SK-N-SH (cell line): Measurements from ENCODE around the gene PHACTR3.

Experiments used
- ELF1 ChIP-seq: IDR thresholded peaks from 2 replicates; pipeline ENCODE4 v1.4.0; 2012
- EZH2phosphoT487 ChIP-seq: fragments of 200-600 bp; sonication (generic); IDR thresholded peaks from 2 replicates; pipeline ENCODE4 v1.6.1; 2017; ENCODE audit warnings: low read depth, mixed run types, mild to moderate bottlenecking, antibody characterized with exemption, moderate library complexity, borderline replicate concordance
- SIN3A ChIP-seq: IDR thresholded peaks from 2 replicates; pipeline ENCODE4 v1.6.1; 2012; ENCODE audit warnings: low read depth, mild to moderate bottlenecking, low read length, moderate library complexity, borderline replicate concordance
- TAF1 ChIP-seq: IDR thresholded peaks from 2 replicates; pipeline ENCODE4 v1.6.1; 2012; ENCODE audit warnings: low read depth, mild to moderate bottlenecking, low read length, moderate library complexity, borderline replicate concordance
- TF ChIP-seq, protein P1 (sequence below): IDR thresholded peaks from 2 replicates; pipeline ENCODE4 v1.4.0; 2012; ENCODE audit warnings: low read depth
- TF ChIP-seq, protein P2 (sequence below): fragments of 200-600 bp; sonication (generic); IDR thresholded peaks from 2 replicates; pipeline ENCODE4 v1.6.1; 2017; ENCODE audit warnings: antibody characterized with exemption, mild to moderate bottlenecking, moderate library complexity
- TF ChIP-seq, protein P3 (sequence below): IDR thresholded peaks from 2 replicates; pipeline ENCODE4; 2012

DNA sequence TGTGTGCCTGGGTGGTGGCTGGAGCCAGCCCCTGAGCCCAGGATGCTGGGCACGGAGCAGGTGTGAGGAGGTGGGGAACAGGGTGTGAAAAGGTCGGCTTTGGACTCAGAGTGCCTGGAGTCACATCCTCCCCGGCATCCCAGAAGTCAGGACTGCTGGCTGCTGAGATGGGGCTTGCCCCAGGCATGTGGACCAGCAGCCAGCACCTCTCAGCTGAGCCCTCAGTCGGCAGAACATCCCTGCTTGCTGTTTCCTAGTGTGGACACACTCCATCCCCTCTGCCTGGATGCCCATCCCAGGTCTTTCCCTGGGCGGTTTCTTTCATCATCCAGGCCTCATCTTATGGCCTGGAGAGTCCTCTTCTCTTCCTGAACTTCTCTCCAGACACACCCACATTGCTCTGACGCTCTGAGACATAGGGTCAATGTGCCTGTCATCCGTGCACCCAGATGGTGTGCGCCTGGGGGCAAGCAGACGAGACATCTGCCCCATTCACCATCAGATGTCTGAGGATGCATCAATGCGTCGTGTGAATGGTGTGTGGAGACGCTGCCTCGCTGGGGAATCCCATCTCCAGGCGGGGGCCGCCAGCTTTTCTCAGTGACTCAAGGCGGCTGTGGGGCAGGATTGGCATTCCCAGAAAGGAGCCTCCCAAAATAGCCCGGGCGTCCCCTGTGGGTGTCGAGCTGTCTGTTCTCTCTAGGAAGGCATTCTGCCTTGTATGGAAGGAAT is 224.9 kb downstream of the PHACTR3 start:
- TF ChIP-seq, protein P1, sequence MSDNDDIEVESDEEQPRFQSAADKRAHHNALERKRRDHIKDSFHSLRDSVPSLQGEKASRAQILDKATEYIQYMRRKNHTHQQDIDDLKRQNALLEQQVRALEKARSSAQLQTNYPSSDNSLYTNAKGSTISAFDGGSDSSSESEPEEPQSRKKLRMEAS = no peak
- TF ChIP-seq, protein P2, sequence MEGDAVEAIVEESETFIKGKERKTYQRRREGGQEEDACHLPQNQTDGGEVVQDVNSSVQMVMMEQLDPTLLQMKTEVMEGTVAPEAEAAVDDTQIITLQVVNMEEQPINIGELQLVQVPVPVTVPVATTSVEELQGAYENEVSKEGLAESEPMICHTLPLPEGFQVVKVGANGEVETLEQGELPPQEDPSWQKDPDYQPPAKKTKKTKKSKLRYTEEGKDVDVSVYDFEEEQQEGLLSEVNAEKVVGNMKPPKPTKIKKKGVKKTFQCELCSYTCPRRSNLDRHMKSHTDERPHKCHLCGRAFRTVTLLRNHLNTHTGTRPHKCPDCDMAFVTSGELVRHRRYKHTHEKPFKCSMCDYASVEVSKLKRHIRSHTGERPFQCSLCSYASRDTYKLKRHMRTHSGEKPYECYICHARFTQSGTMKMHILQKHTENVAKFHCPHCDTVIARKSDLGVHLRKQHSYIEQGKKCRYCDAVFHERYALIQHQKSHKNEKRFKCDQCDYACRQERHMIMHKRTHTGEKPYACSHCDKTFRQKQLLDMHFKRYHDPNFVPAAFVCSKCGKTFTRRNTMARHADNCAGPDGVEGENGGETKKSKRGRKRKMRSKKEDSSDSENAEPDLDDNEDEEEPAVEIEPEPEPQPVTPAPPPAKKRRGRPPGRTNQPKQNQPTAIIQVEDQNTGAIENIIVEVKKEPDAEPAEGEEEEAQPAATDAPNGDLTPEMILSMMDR = no peak
- TF ChIP-seq, protein P3, sequence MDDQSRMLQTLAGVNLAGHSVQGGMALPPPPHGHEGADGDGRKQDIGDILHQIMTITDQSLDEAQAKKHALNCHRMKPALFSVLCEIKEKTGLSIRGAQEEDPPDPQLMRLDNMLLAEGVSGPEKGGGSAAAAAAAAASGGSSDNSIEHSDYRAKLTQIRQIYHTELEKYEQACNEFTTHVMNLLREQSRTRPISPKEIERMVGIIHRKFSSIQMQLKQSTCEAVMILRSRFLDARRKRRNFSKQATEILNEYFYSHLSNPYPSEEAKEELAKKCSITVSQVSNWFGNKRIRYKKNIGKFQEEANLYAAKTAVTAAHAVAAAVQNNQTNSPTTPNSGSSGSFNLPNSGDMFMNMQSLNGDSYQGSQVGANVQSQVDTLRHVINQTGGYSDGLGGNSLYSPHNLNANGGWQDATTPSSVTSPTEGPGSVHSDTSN = no peak
- no peak for TF ChIP-seq SIN3A
- TF ChIP-seq ELF1 = no peak
- no peak for TF ChIP-seq EZH2phosphoT487
- no peak for TF ChIP-seq TAF1
